DLD1 (cell line): ENCODE data around the gene NOL4L.
"Not testable (repeated sequence)": the region's sequence is repeated elsewhere in the genome, so short reads cannot be mapped to it uniquely, and the experiment has no call there.

Experiments used
- in situ Hi-C: cut with HindIII; loops from 2 replicates; pipeline ENCODE4 v1.10.0; 2017; ENCODE audit warnings: low sequenced_read_pairs

NOL4L gene

DNA sequence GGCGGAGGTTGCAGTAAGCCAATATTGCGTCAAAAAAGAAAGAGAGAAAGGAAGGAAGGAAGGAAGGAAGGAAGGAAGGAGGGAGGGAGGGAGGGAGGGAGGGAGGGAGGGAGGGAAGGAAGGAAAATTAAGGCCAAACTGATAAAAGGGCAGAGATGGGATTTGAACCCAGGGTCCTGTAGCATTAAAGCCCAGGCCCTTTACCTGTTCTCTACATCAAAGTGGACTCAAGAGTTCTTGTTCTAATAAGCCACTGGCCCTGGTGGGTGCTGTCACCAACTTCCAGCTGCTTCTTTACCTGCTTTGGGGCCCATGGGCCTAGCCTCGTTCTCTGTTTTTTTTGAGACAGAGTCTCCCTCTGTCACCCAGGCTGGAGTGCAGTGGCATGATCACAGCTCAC lies 7.1 kb downstream of the NOL4L start:
- in situ Hi-C loops = not testable (repeated sequence)

DNA sequence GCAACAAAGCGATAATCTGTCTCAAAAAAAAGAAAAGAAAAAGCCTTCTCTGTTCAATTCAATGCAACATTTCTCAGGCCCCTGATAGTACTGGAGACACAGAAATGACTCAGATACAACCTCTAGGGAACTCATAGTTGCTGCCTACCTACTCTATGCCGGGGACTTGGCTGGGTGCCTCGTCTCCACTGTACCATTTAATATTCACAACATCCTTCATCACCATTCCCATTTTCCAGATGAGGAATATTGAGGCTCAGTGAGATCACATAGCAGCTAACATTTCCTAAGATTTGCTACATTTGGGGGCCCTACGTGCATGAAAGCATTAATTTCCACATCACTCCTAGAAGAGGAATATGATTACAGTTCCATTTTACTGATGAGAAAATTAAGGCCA lies 7.5 kb downstream of the NOL4L start:
- in situ Hi-C loops = no loop called here

DNA sequence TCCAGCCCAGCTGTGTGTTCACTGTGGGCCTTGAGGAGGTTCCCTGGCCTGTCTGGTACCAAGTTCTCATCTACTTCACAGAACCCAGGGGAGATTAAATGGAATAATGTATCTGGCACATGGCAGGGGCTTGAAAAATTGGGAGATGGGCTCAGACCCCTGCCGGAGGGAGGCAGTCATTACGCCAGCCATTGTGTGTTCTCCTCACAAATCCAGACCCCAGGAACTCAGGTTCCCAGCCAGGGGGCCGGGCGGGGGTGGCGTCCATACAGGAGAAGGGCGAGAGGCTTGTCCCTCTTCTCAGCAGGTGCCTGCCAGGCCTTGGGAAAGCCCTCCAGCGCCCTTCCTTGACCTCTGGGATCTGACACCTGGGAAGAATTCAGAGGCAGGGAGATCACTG lies 8.1 kb downstream of the NOL4L start:
- in situ Hi-C loops = no loop called here

DNA sequence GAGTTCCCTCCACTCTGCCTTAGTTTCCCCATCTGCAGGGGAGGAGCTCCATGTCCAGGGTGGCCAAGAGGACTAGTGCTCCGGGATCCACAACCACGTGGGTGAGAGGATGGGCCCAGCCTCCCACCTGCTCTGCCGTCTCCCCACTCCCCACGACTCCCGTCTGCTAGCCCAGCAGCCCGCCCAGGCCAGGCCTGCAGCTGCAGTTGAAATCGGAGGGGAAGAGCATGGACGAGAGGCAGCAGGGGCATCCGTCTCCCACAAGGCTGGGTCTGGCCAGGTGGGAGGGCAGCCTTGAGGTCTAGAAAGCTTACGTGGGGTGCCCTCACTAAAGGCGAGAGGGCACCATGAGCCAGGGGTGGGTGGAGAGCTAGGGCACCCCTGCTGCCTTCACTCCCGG lies 8.6 kb downstream of the NOL4L start:
- in situ Hi-C loops = no loop called here

DNA sequence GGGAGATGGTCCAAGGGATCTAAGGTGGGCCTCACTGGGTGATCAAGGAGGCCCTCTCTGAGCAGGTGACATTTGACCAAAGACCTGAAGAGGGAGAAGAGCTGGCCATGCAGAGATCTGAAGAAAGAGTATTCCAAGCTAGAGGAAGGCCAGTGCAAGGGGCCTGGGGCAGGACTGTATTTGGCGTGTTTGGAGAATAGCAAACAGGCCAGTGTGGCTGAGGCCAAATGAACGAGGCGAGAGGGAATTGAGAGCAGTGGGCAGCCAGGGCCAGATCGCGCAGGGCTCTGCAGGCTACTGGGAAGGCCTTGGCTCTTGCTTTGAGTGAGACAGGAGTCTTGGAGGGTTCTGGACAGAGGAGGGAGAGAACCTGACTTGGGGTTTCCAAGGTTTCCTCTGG lies 9.3 kb downstream of the NOL4L start:
- in situ Hi-C loops = no loop called here

DNA sequence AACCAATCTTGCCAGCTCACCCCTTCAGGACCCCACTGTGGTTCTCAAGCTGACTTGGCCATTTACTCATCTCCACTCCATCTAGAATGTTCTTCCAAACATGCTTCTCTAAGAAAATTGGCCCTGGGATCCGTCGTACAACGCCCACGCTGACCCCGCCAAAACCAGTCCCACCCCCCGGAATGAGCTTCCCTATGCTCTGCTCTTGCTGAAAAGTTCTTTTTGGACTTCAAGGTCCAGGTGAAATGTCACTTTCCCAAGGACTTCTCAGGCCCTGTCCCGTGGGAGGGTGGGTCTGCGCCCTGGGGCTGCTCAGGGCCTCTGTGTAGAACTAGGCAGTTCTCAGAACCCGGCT lies 9.9 kb downstream of the NOL4L start:
- in situ Hi-C loops = no loop called here

DNA sequence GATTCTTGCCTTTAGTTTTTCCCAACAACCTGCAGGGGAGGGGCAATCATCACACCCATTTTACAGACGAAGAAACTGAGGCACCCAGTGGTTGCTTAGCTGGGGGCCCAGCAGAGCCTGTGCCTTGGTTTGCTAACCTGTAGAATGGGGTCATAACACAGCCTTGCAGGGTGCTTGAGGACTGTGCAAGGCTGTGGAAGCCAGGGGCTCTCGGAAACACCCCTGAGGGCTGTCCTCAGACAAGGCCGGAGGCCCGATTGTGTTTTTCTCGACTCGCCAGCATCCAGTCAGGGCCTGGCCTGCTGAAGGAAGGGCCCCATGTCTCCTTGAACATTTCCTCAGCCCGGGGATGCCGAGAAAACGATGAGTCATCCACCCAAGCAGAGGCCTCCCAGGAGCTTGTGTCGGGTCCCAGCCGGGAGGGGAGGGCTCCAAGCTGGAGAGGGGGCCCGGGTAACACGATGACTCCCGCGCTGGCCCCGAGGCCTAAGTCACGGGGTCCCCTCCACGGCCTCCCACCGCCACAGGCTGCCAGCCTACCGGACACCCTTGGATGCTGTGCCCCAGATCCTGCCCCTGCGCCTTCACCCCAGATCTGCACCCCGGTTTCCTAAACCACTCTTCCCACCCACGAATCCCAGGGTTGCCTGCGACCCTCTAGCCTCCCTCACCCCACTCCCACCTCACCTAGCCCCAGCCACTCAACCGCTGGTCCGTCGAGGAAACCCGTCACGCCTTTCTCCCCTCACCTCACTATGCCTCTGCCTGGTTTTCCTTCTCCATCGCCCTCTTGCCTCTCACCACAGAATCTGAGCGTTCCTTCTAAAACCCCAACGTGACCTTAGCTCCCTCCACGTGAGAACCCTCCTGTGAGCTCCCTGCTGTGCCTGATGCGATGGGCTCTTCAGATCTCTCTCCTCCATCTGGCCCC lies 10.6 kb downstream of the NOL4L start:
- in situ Hi-C loops = no loop called here

DNA sequence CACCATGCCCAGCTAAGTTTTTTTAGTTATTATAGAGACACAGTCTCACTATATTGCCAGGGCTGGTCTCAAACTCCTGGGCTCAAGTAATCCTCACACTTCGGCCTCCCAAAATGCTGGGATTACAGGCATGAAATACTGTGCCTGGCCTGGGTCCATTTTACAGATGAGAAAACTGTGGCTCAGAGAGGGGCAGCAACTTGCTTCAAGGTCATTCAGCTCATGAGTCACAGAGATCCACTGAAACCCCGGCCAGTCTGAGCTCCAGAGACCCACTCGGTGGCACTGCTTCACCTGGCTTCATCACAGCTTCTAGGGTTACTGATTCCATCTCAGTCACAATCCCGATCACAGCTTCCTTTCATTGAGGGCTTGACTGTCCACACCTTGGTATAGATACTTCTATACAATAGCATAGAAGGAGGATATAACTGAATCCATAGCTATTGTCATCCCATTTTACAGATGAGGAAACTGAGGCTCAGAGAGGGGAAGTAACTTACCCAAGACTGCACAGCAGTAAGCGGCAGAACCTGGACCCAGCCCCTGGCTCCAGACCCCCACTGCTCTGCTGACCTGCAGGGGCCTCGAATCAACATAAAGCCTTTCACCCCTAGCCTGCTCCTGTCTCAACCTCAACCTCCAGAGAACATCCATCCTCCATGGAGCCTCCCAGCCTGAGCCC lies 11.8 kb downstream of the NOL4L start:
- in situ Hi-C loops = no loop called here

DNA sequence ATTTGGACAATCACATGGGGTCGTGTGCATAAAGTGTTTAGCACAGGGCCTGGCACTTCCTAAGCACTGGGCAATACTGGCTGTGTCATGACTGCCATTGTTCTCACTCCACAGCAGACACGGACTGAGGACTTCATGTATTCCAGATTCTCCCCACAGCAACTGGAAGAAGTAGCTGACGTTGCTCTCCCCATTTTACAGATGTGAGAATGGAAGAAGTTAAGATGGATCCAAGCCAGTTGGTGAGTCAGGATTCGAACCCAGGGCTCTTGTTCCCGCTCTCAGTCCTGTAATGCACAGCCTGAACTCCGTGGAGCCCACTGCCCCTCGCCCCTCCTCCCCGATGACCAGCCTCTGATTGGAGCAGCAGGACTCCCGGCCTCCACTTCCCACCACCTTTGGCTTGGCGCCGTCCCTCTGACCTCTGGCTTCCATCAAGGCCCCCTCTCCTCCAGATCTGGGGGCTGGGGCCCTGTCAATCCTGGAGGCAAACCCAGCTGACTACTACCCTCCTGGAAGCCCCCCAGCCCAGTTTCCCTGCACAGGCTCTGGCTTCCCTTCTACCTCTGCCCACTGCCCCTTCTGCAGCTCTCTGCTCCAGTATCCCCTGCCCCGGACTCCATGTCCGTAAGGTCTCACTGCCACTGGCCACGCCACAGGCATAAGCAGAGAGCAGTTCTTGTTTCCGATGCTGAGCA lies 12.7 kb downstream of the NOL4L start:
- in situ Hi-C loops = no loop called here

DNA sequence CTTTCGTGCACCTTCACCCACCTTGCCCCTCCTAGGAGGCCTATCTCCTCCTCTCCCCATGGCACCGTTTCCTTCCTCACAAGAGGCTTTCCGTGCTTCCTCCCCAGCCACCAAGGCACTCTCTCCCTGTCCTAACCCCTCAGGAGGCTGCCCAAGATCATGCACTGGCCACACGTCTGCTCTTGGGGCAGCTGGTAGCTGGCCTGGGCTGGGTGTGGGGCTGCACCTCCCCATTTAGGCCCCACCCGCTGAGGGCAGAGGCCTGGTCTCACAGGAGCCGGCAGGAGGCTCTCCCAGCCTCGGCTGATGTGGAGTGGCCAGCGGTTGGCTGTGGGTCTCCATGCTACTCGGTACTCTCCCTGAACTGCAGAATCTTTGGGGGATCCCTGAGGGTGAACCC lies 13.6 kb downstream of the NOL4L start:
- in situ Hi-C loops = no loop called here

DNA sequence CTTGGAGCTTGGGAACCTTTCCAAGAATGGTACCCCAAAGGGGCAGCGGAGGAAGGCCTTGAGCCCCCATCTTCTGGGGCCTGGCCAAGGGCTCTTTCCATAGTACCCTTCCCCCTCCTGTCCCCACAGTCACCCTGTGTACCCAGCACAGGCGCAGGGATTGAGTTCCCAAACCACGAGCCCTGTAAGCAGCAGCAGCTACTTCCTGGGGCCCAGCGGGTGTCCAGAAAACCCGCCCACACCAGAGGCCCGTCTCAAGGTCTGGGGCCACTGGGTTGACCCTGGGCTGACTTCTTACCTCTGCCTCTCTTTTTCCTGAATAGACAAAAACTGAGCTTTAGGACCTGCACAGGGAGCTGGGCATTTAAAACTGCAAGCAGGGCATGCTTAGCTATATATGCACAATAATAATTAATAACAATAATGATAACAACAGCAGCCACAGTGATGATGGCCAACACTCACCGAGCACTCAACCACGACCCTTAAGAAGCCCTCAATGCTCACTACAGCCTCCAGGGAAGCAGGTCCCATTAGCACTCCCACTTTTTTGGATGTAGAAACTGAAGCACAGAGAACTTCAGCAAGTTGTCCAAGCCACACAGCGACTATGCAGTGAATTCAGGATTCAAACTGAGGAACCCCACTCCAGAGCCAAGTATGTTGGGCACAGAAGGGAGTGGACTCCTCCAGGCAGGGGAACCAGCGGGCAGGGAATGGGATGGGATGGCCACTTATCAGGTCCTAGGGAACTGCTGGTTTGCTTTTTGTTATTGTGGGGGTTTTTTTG lies 14.5 kb downstream of the NOL4L start:
- in situ Hi-C loops = no loop called here

DNA sequence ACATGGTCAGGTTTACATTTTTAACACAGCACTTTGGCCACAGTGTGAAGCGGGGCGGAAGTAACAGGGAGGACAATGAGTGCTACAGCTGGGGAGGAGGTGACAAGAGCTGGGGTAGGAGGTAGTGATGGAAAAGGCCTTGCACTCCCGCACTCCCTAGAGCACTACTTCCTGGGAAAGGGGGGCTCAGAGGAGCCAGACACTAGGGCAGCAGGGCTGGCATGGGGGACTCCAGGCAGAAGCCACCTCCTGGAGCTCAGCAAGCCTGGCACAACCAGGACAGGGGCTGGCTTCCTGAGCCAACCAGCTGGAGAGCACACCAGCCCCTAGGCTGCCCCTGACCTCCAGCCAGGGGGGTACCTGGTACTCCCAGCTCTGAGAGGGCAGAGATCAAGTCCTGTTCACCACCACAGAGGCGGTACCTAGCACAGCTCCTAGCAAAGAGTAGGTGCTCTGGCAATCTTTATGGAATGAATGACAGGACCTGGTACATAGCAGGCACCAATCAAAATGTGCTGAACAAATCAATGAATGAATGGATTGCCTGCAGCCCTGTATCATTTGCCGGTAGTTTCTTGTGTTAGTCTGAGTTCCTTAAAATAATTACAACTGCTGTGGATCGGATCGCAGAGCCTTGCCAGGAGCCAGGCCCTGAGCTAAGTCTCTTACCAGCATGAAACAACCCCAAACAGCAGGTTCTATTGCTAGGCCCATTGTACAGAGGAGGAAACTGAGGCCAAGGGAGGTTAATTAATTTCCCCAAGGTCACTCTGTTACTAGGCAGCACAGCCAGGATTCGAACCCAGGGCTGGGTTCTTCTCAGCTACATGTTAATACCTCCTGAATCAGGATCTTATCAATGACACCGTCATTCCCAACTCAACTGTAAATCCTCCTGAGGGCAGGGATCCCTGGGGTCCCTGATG lies 15.5 kb downstream of the NOL4L start:
- in situ Hi-C loops = no loop called here

DNA sequence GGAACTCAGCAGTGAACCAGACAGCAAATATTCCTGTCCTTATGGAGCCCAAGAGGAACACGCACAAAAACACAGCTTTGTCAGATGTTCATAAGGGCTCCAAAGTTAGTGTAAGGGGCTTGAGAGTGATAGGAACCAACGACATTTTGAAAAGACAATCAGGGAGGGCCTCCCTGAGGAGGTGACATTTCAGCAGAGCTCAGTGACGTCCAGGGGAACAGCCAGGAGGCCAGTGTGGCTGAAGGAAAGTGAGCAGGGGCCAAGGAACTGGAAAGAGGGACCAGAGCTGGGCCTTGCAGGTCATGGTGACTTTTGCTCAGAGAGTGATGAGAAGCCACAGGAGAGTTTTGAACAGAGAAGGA lies 16.1 kb downstream of the NOL4L start:
- in situ Hi-C loops = no loop called here

DNA sequence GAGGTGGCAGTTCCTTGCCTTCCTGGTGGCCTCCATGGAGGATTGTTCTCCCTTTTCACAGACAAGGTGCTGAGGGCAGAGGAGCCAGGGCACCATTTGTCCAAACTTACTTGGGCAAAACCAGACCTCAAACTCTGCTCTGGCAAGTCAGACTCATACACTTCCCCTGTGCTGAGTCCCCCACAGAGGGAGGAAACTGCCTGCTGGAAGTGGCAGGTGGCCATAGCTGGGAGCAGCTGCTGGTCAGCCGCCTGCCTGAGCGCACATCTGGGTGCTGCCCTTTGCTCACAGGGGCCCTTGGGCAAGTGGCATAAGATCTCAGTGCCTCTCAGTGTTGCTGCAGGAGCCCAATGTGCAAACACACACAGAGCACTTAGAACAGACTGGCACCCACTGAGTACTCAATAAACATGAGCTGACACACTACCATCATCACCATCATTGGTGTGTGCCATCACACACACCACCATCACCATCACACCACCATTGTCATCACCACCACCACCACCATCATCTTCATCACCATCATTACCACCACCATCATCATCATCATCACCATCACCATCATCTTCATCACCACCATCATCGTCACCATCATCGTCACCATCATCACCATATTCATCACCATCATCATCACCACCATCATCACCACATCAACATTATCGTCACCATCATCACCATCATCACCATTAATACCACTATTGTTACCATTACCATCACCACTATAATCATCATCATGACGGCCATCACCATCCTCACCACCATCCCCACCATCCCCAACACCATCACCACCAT lies 17.6 kb downstream of the NOL4L start:
- in situ Hi-C loops = no loop called here

DNA sequence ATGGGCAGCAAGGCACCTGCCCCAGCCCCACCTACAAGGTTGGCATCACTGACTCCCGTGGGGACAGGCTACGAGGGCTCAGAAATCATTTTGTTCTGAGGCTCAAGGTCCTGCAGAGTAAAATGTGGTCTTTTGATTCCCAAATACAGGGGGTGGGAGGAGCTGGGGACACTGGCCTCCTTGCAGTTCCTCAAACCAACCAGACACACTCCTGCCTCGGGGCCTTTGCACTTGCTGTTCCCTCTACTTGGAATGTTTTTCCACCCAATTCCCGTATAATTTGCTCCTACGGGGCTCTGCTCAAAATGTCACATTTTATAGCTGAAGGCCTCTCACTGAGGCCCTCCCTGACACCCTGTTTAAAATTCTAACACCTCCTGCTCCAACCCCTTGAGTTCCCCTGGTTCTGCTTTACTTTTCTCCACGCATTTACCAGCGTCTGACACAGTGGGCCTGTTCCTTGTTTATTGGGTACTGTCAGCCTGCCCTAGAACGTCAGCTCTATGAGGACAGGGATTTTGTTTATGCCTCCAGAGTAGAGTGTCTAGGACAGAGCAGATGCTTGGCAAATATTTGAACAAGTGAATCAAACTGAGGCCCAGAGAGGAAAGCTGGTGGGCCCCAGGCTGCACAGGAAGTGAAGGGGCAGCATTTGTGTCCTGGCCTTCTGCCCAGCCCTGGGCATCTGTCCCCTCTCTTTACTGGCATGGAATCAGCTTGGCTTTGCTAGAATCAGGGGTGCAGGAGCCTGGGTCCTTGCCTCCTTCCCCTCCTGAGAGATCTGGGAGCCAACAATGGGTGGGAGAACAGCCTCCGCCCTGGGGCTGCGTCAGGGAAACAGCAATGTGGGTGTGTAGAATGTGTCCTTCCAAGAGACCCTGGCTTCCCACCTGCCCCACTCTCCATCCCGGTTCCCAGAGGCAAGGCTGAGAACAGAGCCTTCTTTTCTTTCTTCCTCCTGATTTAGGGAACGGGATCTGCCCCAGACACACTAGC lies 18.5 kb downstream of the NOL4L start:
- in situ Hi-C loops = no loop called here

DNA sequence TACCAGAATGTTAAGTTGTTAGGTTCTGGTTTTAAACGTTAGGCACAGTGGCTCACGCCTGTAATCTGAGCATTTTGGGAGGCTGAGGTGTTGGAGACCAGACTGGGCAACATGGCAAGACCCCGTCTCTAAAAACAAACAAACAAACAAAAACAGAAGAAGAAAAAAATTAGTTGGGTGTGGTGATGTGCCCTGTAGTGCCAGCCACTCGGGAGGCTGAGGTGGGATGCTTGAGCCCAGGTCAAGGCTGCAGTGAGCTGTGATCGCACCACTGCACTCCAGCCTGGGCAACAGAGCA lies 19.4 kb downstream of the NOL4L start:
- in situ Hi-C loops = no loop called here

DNA sequence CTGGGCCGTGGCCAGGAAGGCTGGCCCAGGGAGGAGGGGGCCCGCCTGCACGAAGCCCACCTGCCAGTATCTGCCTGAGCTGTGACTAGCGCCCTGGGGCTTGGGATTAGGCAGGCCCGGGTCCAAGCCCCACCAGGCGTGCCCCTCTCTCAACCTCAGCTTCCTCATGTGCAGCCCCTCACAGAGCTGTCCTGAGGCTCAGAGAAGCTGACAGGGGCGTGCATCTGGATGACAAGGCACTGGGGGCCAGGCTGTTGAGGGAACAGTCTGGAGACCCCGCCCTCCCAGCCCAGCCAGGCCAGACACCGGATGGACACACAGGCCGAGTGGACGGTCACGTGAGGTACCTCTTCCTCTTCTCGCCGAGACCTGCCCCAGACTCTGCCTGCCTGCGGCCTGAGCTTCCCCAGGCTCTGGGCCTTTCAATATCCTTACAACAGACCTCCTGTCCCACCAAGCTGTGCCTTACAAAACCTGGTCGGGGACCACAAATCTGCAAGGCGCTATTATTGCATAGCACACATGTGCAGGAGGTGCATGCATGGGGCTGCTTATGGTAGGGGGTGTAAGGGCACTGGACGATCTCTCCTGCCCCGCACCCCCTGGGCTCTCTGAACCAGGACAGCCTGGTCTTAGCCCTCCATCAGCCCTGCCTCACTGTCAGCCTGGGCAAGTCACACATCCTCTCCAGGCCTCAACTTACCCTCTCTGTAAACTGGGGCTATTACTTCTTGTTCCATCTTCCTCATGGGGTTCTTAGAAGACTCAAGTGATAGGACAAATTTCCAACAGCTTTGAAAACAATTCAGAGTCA lies 20.0 kb downstream of the NOL4L start:
- in situ Hi-C loops = no loop called here
